Activated CD4-positive, alpha-beta T cell treated with anti-CD3 and anti-CD28 coated beads for 4 hours (primary cell): ENCODE measurements around the gene DEGS2.

Experiments
- DNase-seq, 2 donors: peaks; one replicate each; pipeline ENCODE4 v3.0.0-alpha.2; 2020

DEGS2 gene

DNA sequence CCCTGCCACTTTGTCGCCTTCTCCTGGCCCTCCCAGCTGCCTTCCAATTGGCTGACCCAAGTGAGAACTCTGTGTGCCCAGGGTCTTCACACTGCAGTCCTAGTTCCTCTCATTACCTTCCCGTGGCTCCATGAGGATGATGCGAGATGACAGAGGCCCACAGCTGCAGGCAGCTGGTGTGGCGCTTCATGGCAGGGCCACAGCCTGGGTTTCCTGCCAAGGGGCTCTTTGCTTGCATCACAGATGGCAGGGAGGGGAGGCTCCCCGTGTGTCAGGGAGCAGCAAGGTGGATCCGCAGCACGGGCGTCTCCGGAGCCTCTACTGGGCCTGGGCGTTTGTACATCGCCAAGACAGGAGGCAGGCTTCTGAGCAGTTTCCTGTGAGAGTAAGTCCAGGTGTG is 28.9 kb downstream of the DEGS2 start:
- DNase-seq: no peak

DNA sequence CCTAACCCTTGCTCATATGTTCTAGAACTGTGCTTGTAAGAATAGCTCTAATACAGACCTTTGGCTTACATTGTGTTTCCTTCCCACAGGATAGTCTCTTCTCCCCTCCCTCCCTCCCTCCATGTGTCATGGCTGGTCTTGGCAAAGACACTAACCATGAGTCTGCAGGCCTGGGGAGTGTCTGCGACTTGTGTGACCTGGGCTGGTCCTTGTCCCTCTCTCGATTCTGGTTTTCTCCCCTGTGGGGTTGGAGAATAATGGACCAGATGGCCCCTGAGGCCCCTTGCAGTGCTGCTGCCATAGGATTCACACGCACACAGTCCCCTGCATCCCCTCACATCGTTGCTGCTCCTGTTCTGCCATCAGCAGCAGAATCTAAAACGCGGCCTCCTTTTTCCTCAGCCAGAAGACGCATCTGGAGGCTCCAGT is 30.3 kb downstream of the DEGS2 start:
- DNase-seq: no peak

DNA sequence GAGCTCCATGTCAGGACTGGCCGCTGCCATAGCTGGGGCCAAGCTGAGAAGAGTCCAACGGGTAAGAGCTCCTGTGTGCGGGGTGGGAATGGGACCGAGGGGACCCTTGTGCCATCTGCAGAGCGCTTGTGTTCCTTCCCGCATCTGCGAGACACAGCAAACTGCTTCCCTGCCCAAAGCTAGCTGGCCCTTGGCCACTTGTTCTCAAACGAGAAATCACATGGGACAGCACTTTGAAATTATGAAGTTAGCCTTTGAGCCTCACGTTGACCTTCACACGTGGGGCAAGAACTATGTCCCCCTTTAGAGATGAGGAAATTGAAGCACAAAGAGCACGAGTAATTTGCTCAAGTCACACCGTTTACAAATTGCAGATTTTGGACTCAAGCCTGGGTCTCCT is 30.8 kb downstream of the DEGS2 start:
- no peak for DNase-seq

DNA sequence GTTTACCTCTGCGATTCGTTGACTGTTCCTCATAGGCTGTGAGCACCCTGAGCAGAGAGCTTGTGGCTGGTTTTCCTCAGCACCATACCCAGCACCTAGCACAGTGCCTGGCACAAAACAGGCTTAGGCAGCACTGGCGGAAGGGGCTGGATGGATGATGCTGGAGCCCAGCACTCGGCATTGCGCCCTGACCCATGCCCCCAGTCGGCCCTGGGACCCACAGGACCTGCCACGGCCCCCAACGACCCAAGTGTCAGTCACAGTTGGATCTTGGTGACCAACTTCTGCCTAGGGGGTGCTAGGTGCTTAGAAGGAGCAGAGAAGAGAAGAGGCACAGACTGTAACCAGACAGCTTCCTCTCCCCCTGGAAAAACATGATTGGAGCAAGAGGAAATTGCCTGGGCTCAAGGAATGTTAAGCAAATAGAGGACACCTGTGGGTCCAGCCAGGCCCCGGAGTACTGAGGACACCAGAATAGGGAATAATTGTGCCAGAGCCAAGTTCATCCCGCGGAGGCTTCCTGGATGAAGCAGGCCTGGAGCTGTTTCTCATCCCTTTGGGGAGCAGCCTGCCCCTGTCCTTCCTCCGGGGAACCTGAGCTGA is 31.5 kb downstream of the DEGS2 start:
- DNase-seq: no peak

DNA sequence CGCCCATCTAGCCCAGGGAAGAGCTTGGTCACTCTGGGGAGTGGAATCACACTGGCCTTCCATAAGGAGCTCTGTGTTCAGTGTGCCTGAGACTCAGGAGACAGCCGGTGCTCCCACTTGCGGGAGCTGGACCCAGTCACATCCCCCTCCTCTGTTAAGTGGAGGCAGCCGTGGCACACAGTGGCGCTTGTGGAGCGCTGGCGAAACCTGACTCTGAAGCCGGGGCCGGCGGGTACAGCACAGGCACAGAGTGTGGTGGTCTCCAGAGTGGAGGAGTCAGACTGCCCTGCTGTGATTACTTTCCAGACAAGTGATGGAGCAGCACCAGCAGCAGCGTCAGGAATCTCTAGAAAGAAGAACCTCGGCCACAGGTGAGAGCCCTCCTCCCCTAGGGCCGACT is 33.0 kb downstream of the DEGS2 start:
- DNase-seq: no peak

DNA sequence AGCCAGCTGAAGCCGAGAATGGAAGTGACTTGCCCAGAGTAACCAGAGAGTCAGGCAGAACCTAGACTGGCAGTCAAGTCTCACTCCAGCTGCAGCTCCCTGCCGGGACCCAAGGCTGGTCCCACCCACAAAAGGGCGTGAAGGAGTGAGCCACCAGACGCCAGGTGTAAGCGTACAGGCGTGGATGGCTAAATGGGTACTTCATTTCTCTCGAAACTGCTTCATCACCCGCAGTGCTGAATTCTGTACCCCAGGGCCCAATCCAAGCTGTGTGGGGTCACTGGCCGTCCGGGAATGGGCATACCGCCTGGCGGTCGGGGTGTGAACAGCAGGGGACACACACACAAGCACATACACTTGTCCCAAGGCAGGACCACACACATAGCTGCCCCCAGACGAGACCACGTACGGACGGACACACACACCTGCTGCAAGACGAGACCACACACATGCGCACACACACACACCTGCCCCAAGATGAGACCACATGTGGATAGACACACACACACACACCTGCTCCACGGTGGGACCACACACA is 34.8 kb downstream of the DEGS2 start:
- DNase-seq: no peak

DNA sequence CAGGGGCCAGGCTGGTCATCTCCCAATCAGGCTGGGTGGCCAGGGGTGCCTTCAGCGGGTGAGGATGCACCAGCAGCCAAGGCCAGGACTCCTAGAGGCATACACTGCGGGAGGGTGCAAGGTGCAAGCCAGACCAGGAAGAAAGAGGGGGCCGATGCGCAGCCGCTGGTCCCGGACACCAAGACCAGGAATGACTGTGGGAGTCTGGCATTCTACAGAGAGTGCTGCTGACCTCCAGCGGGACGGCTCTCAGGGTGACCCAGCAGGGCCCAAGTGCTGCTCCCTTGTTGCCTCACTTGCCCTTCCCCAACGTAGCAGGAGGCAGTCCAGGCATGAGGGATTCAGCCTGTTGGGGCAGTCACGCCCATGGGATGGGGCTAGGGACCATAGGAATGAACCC is 35.8 kb downstream of the DEGS2 start:
- DNase-seq: no peak

DNA sequence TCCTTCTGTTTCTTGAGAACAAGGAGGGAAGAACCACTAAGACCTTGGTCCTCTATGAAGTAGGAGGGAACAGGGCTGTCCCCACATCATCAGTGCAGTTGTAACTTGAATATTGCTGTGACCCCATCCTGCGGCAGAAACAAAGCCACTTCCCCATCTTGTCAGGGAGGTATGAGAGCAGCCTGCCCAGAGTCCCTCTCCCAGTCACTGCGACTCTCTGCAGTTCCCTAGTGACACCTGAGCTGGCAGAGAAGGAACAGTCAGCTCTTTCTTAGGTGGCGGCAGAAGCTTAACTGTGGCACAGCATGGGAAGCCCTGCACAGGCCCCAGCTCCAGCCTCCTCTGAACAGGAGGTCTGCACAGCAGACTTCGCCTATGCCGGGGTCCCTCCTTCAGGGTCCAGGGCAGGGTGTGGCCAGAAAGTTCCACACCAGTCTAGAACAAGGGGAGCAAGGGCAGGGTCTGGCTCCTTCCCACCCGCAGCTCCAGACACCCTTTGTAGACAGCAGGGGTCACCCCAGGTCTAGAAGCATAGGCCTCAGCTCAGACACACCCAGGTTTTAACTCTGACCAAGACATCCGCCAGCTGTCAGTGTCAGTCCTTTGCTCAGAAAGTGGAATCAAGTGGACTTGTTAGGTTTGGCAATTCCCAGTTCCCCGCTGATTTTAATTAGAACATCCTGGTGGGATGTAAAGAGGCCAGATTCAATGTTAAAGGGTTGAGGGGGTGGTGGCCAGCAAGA is 36.8 kb downstream of the DEGS2 start:
- DNase-seq: no peak

DNA sequence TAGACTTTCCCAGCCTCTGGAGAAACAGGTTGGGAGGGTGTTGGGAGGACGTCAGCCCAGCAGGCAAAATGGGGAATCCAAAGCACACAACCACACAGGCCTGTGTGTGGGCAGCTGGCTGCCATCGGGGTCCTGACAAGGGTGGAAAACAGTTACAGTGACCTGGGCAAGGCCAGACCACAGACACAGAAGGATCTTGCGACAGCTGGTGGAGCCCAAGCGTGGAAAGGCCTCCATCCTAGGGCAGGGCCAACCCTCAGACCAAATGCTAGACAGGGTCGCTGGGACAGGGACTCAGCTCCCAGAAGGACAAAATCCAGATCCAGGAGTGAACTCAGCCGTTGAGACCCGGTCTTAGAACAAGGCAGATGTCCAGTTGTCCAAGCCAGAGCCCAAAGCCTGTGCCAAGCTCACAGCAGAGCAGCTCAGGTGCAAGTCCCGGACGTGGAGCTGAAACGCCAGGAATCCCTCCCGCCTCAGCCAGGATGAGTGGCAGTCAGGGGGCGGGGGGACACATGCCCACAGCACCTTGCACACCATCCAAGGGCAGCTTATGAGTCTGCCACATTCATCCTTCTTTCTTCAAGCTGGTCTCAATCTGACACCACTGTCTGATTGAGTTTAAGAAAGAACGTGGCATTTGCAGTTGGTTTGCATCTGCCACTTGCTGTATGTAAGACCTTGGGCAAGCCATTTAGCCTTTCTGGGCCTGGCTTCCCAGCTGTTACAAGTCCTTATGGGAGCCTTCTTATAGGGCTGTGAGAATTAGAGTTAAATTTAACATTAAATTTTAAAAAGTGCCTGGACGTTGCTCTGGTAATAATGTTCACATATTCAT is 37.6 kb downstream of the DEGS2 start:
- no peak for DNase-seq

DNA sequence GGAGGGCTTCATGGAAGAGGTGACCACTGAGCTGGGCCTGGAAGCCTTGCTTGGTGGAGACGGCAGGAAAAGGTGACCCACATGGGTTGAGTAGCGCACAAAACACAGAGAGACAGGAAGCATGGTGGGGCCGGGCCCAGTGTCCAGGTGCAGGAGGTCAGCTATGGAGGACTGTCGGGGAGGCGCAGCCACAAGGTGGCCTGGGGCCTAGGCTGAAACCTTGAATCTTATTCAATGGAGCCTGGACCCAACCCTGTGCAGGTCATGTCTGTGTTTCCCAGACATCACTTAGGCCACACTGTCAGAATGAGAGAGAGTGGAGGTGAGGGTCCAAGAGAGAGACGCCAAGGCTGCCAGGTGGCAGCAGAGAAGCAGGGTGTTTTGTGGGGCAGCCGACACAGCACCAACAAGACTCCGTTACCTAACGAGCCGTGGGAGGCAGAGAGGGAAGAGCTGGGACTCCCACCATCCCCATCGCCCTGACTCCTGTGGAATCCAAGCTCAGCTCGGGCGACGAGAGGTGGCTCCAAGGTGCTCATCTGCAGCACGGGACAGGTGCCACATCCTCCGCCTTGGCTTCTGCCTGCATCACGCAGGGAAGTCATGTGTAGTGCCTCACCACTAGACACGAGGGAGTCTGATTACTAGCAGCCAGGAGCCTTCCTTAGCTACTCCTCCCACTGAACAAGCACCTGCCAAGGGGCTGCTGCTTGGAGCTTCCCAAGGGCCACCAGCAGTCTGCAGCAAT is 38.7 kb downstream of the DEGS2 start:
- DNase-seq: no peak

DNA sequence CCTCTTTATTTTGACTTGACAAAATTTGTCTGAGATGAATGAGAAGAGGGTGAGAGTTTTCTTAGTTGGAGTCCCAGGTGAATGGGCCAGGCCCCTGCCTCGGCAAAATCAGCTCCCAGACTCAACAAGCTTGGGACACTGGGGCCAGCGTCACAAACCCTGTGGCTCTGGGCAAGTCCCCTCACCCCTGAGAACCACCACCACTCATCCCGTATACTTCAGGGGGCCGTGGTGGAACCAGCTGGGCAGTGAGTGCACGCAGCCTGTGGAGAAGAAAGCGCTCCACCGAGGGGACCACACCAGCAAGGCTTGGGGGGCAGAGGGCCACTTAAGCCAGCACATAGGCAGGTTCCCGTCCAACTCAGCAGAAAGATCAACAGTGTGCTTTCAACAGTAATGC is 40.2 kb downstream of the DEGS2 start:
- DNase-seq: no peak

DNA sequence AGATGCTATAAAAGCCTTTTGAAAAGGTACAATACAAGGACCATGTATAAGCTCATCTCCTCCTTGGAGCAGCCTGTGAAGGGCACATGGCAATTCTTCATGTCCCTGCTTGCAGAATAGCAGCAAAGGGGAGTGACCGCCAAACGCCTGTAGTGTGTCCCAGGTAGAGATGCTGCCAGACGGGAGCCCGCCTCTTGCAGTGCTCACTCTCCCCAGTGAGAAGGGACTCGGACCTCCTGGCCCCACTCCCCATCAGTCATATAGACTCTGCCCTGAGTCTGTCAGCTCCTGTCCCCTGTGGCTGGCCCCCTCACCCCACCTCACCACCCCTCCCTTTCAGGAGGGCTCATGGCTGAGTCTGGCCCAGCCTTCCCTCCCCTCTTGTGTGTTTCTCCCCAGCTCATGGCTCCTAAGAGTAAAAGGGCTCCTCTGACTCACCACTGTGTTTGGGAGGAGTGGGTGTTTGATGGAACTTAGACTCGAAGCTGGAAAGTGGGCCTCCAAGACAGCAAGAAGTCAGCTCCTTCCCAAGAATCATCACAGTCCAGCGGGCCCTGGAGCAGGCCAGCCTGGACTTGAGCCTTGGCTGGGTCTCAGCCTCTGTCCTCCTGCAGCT is 40.9 kb downstream of the DEGS2 start:
- no peak for DNase-seq

DNA sequence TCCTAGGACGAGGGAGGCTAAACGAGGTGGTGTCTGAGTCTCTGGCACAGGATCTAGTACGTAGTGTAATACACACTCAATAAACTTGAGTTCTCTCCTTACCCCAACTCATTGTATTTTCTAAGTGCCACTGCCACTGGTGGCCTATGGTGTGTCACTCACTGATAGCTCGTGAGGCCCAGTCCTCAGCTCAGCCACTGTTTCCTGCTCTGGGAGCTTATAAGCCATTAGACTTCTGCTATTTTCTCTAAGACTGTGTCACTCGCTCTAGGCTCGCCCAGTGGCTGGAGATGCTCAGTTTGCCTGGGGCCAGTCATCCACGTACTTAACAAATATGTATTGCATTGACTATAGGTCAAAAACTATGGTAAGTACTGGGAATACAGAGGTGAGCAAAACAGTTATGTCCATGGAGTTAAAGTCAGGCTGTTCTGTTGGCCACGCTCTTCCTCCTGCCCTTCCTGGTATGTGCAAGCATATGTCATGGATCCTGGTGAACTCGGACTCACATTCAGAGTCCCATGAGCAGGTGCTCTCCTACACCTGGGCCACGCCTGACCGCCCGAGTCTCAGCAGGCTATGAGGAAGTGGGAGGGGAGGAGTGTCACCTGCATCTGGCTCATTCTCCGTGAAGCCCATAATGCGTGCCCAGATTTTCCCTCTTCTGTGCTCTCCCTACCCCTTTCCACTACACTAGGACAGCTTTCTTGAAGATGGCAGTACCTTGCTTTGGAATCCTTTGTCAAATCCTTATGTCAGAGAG is 41.6 kb downstream of the DEGS2 start:
- DNase-seq: no peak

DNA sequence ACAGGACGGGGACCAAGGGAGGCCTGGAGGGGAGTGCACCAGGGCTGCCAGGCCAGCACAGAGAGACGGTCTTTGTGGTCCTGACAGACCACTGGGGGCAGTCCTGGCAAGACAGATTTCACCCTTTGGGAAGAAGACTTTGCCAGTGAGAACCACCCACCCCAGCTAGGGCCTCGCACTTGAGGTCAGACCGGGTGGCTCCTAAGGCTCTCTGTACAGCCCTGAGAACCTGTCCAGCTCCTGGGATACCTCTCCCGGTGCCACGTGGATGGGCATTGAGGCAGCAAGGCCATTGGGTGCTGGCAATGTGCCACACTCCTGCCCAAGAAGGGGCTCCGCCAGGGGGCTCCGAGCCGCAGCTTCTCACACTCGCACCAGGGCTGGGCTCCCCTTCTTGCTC is 42.4 kb downstream of the DEGS2 start:
- DNase-seq: no peak

DNA sequence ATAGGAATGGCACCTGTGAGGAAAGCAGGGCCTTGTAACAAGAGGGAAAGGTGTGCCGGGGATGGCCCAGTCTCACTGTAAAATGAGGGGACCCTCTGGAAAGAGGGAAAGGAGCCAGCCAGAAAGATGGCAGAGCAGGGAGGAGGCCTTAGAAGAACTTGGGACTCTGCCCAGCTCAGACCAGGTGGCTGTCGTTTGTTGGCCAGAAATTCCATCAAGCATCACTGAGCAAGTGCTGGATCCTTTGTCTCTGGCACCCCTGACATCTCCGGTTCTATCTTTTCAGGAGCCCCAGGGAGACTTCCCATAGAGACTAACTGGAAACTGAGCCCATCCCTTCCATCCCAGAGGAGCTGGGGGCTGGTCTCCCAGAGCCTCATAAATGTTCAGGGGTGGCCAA is 43.3 kb downstream of the DEGS2 start:
- DNase-seq: no peak

DNA sequence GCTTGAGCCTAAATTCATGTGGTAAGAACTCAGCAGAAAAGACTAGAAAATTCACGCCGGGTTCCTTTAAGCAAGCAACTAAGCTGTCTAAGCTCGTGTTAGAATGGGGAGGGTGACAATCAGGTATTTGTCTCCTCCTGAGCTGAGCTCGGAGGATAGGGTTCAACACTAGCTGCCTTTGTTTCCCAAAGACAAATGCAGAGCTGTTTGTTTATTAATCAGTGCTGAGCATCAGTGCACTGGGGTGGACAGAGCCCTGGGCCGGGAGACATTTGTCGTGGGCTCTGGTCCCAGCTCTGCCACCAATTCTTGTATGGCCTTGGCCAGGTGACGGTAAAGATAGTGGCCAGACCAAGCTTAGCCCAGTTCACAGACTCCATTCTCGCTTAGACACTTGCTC is 43.7 kb downstream of the DEGS2 start:
- DNase-seq: no peak

DNA sequence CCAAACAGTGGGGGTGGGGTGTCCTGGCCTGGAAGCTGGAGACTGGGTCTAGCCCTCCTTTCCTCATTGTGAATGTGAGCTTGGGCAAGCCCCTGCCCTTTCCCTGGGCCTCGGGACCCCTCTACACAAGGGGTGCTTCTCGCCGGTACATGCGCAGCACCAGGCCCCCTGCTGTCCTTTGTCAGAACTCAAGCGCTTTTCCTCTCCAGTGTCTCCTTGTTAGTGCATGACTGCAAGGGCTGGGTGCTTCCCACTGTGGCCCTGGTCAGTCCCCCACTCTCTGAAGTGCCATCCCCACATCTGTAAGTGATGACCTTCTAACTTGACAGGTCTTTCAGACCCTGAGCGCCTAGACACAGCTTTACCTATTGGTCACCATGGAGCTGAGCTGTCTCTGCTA is 44.2 kb downstream of the DEGS2 start:
- DNase-seq: no peak

DNA sequence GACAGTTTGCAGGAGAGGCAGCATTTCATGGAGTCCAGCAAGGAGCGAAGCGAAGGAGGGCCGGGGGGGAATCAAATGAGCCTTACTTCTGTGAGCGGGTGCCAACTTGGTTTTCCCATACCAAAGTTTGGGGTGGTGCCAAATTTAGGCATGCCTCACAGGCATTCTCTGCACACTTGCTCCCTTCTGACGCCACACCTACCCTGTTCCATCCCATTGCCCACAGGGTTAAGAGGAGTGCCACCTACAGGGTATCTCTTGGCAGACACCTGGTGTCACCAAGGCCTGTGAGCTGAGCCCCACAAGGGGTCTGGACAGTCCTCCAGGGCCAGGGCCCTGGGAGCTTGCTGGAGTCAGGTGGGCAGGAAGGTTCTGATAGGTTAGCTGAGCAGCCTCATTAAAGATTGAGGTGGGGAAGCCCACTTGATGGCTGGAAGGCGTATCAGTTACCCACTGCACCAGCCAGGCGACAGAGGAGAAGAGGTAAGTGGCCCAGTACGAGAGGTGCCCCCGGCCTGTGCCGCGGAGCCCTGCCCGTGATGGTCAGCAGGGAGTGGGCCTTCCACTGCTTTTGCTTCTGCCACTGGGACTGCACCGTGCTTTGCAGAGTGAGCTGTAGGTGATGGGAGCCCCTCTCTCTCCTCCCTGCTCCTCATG is 45.2 kb downstream of the DEGS2 start:
- DNase-seq: no peak

DNA sequence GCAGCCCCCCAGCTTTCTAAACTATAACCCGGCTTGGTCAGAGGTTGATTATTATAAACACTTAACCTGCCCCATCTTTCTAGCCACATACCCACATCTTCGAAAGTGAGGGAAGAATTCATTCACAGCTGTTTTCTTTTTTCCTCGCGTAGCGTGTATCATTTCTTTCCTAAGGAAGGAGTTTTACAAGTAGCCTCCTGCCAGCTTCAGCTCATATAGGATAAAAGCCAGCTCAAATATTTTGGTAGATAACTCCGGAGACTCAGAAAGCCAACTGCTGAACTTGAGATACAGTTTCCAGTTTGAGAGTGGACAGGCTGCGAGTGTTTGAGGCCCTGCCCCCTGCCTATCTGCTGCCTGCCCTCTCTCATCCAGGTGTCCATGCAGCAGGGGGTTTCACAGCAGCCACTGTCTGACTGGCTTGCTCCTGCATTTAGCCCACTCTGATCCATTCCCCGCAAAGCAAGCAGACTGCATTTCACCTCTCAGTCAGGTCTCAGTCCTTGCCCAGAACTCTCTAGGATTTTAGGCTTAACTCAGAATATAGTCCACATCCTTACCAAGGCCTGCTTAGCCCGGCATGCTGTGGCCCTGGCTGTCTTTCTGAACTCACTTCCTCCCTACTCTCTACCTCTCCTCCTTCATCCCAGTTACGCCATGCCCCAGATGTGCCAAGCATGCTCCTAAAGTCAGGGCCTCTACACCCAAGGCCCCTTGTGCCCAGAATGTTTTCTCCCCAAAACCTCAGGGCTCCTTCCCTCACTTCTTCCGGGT is 47.3 kb downstream of the DEGS2 start:
- DNase-seq: no peak

DNA sequence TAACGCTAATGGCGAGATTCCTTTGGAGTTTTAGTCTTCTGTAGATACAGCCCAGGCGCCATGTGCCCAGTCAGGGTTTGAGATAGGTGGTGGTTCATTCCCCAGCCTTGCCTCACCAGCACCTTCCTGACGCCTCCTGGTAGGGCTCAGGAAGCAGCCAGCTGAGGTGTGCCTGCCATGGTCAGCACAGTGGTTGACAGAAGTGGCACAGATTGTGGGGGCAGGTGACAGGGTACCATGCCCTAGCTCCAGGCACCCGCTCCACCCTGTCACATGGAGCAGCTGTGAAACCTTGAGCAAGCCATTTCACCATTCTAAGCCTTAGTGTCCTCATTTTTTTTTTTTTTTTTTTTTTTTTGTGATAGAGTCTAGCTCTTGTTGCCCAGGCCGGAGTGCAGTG is 48.6 kb downstream of the DEGS2 start:
- no peak for DNase-seq

DNA sequence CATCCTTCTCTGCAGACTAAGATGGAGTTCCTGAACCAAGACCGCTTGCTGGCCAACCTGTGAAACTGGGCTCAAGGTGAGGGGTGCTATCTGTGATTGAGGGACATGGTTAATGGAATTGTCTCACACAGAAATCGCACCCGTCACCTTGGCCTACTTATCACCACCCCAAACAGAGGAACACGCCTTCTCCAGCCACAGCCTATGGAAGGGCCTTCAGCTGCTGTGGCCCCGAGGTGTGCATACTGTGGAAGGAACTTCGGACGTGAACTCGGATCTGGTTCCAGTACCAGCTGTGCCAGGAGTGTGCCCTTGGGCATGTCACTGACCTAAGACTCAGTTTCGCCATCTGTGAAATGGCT is 49.9 kb downstream of the DEGS2 start:
- DNase-seq: no peak
